ENCODE results near the gene DGKD.
"Not testable (repeated sequence)": the region's sequence is repeated elsewhere in the genome, so short reads cannot be mapped to it uniquely, and the experiment has no call there.

The DGKD gene

GRCh38 chr2:233334915-233335314 is 19.4 kb upstream of the DGKD start:
- Histone ChIP-seq H2AFZ (ENCODE audit: low read depth, low read length, severe bottlenecking) (no peak overlapping the region), H3K27ac (ENCODE audit: low read depth, low read length) (no peak overlapping the region), H3K4me3 (ENCODE audit: insufficient read depth, low read length, poor library complexity, severe bottlenecking) (no peak overlapping the region), H3K9me2 (replicated peaks; ENCODE audit: insufficient read depth, low read length) (no peaks in the 10 kb centered on the region), H3K9ac (ENCODE audit: low read length) (no peak overlapping the region), H3K27me3 (ENCODE audit: low read length) (no peaks in the 10 kb centered on the region), H3F3A (ENCODE audit: insufficient read depth) (peaks cover 8% of the 10 kb centered on the region), H3K4me2 (ENCODE audit: low read depth, low read length, poor library complexity, severe bottlenecking) (no peak overlapping the region), H3K9me3 (ENCODE audit: insufficient read depth, low read length) (no peaks in the 10 kb centered on the region), H3K79me2 (ENCODE audit: insufficient read depth, low read length) (no peaks in the 10 kb centered on the region), H3K36me3 (ENCODE audit: low read length) (no peaks in the 10 kb centered on the region), H4K20me1 (ENCODE audit: low read depth, low read length) (no peaks in the 10 kb centered on the region)
- TF ChIP-seq CTCF (IDR thresholded peaks at IDR 0.05; ENCODE audit: insufficient read depth, low read length, poor library complexity, severe bottlenecking) (no peak), EZH2phosphoT487 (conservative IDR thresholded peaks at IDR 0.05; ENCODE audit: low read length) (no peak)

GRCh38 chr2:233336091-233336490 is 18.2 kb upstream of the DGKD start:
- H3K27ac ChIP-seq (ENCODE audit: low read depth, low read length); H3K4me3 ChIP-seq (ENCODE audit: insufficient read depth, low read length, poor library complexity, severe bottlenecking); H3F3A ChIP-seq (ENCODE audit: insufficient read depth); H3K9ac ChIP-seq (ENCODE audit: low read length); H3K27me3 ChIP-seq (ENCODE audit: low read length); H3K9me3 ChIP-seq (ENCODE audit: insufficient read depth, low read length); H2AFZ ChIP-seq (ENCODE audit: low read depth, low read length, severe bottlenecking); H3K4me2 ChIP-seq (ENCODE audit: low read depth, low read length, poor library complexity, severe bottlenecking); H3K9me2 ChIP-seq (replicated peaks; ENCODE audit: insufficient read depth, low read length); H3K36me3 ChIP-seq (ENCODE audit: low read length); H4K20me1 ChIP-seq (ENCODE audit: low read depth, low read length); H3K79me2 ChIP-seq (ENCODE audit: insufficient read depth, low read length): not testable (repeated sequence)

GRCh38 chr2:233336541-233336940 is 17.8 kb upstream of the DGKD start:
- no peaks in the 10 kb centered on the region for H4K20me1 ChIP-seq (ENCODE audit: low read depth, low read length)
- no peak overlapping the region for H2AFZ ChIP-seq (ENCODE audit: low read depth, low read length, severe bottlenecking)
- TF ChIP-seq CTCF (IDR thresholded peaks at IDR 0.05; ENCODE audit: insufficient read depth, low read length, poor library complexity, severe bottlenecking): no peak
- TF ChIP-seq EZH2phosphoT487 (conservative IDR thresholded peaks at IDR 0.05; ENCODE audit: low read length): no peak
- no peak overlapping the region for H3K4me3 ChIP-seq (ENCODE audit: insufficient read depth, low read length, poor library complexity, severe bottlenecking)
- no peaks in the 10 kb centered on the region for H3K9me3 ChIP-seq (ENCODE audit: insufficient read depth, low read length)
- no peaks in the 10 kb centered on the region for H3K36me3 ChIP-seq (ENCODE audit: low read length)
- H3F3A ChIP-seq (ENCODE audit: insufficient read depth): no peaks in the 10 kb centered on the region
- H3K9ac ChIP-seq (ENCODE audit: low read length): no peak overlapping the region
- H3K9me2 ChIP-seq (replicated peaks; ENCODE audit: insufficient read depth, low read length): no peaks in the 10 kb centered on the region
- H3K4me2 ChIP-seq (ENCODE audit: low read depth, low read length, poor library complexity, severe bottlenecking): no peak overlapping the region
- H3K27me3 ChIP-seq (ENCODE audit: low read length): no peaks in the 10 kb centered on the region
- no peak overlapping the region for H3K27ac ChIP-seq (ENCODE audit: low read depth, low read length)
- H3K79me2 ChIP-seq (ENCODE audit: insufficient read depth, low read length): no peaks in the 10 kb centered on the region

GRCh38 chr2:233338046-233338445 is 16.2 kb upstream of the DGKD start:
- no peaks in the 10 kb centered on the region for H3K9me3 ChIP-seq (ENCODE audit: insufficient read depth, low read length)
- no peaks in the 10 kb centered on the region for H3K36me3 ChIP-seq (ENCODE audit: low read length)
- H3K79me2 ChIP-seq (ENCODE audit: insufficient read depth, low read length): no peaks in the 10 kb centered on the region
- no peak overlapping the region for H3K4me3 ChIP-seq (ENCODE audit: insufficient read depth, low read length, poor library complexity, severe bottlenecking)
- H3K9ac ChIP-seq (ENCODE audit: low read length): no peak overlapping the region
- no peak overlapping the region for H3K27ac ChIP-seq (ENCODE audit: low read depth, low read length)
- H3K27me3 ChIP-seq (ENCODE audit: low read length): no peaks in the 10 kb centered on the region
- H3K4me2 ChIP-seq (ENCODE audit: low read depth, low read length, poor library complexity, severe bottlenecking): no peak overlapping the region
- H4K20me1 ChIP-seq (ENCODE audit: low read depth, low read length): no peaks in the 10 kb centered on the region
- H3F3A ChIP-seq (ENCODE audit: insufficient read depth): no peaks in the 10 kb centered on the region
- H3K9me2 ChIP-seq (replicated peaks; ENCODE audit: insufficient read depth, low read length): no peaks in the 10 kb centered on the region
- no peak overlapping the region for H2AFZ ChIP-seq (ENCODE audit: low read depth, low read length, severe bottlenecking)
- TF ChIP-seq EZH2phosphoT487 (conservative IDR thresholded peaks at IDR 0.05; ENCODE audit: low read length) (no peak), CTCF (IDR thresholded peaks at IDR 0.05; ENCODE audit: insufficient read depth, low read length, poor library complexity, severe bottlenecking) (no peak)
